Endothelial cell of umbilical vein (primary cell): ENCODE results near the gene TARP.

Experiments
- BruUV-seq: library from RNA; stranded (reverse); fragments of 400-500 nt; replicated peaks from 2 replicates; lab custom pipeline; 2021; lab: Mats Ljungman, UMichigan
- CTCF ChIA-PET: fragments of 300-600, 350-600 bp; sonication (Branson Sonifier 250); formaldehyde crosslinking; loops from one replicate; lab custom pipeline; 2021; ENCODE audit warnings: antibody characterized with exemption, inconsistent platforms; lab: Charles Lee
- POLR2A ChIA-PET: fragments of 300-600, 350-600 bp; sonication (Branson Sonifier 250); formaldehyde crosslinking; loops from one replicate; lab custom pipeline; 2021; ENCODE audit warnings: antibody characterized with exemption, inconsistent platforms; lab: Charles Lee
- DNase-seq: peaks from one replicate; pipeline ENCODE4 v3.0.0-alpha.2; 2011; ENCODE audit warnings: low read depth, low spot score
- FAIRE-seq: peaks from 2 replicates; lab custom pipeline; 2011; peaks lifted over from hg19 to GRCh38; lab: Jason Lieb, UNC
- H2AFZ ChIP-seq: 2 replicates; pipeline ENCODE4 v1.6.0; 2012; ENCODE audit warnings: low read depth, low read length, control low read depth, inconsistent platforms
- H3K27ac ChIP-seq: 2 replicates; pipeline ENCODE4 v1.5.1; 2011; ENCODE audit warnings: low read depth, mild to moderate bottlenecking, control low read depth, low read length, moderate library complexity; ENCODE audit not compliant: insufficient read depth
- H3K27me3 ChIP-seq, 2 experiments: 2 replicates each; pipeline versions ENCODE4 v1.6.0 to v1.6.1; 2011; ENCODE audit warnings: low read length in 2 of 2, mixed read lengths in 1 of 2; ENCODE audit not compliant: control insufficient read depth in 2 of 2, insufficient read depth in 2 of 2
- H3K36me3 ChIP-seq, 2 experiments: 2 replicates in 1 of 2; 3 replicates in 1 of 2; pipeline ENCODE4 v1.5.1; 2011; ENCODE audit warnings: low read length in 2 of 2, mild to moderate bottlenecking in 1 of 2, moderate library complexity in 1 of 2; ENCODE audit not compliant: control insufficient read depth in 2 of 2, insufficient read depth in 2 of 2; ENCODE audit errors: extremely low read depth in 1 of 2
- H3K4me1 ChIP-seq: 3 replicates; pipeline ENCODE4 v1.5.1; 2011; ENCODE audit warnings: mild to moderate bottlenecking, low read length; ENCODE audit not compliant: control insufficient read depth, insufficient read depth; ENCODE audit errors: extremely low read depth
- H3K4me2 ChIP-seq: 2 replicates; pipeline ENCODE4 v1.6.1; 2011; ENCODE audit warnings: low read length, control low read depth, mixed read lengths; ENCODE audit not compliant: insufficient read depth
- H3K4me3 ChIP-seq, 3 experiments: fragments of 200-600 bp in 1 of 3; sonication (generic), shearing (Covaris generic) in 1 of 3; replicated peaks in 1 of 3; 2 replicates each; pipeline ENCODE4 v1.5.1; 2011 to 2016; ENCODE audit warnings: control low read depth in 3 of 3, low read length in 3 of 3, mild to moderate bottlenecking in 2 of 3, inconsistent platforms in 1 of 3, low read depth in 1 of 3, moderate library complexity in 1 of 3; ENCODE audit not compliant: insufficient read depth in 1 of 3
- H3K79me2 ChIP-seq: 2 replicates; pipeline ENCODE4 v1.6.0; 2012; ENCODE audit warnings: low read length, inconsistent platforms; ENCODE audit not compliant: control insufficient read depth, insufficient read depth
- H3K9ac ChIP-seq: replicated peaks from 2 replicates; pipeline ENCODE3; 2011; ENCODE audit warnings: low read length, control low read depth; ENCODE audit not compliant: insufficient read depth; ENCODE audit errors: extremely low read depth
- H3K9me1 ChIP-seq: replicated peaks from 3 replicates; pipeline ENCODE4 v1.6.0; 2011; ENCODE audit warnings: mild to moderate bottlenecking, low read length; ENCODE audit not compliant: control insufficient read depth, insufficient read depth; ENCODE audit errors: extremely low read depth
- H3K9me3 ChIP-seq: replicated peaks from 2 replicates; pipeline ENCODE4 v1.5.1; 2012; ENCODE audit warnings: low read length, inconsistent platforms; ENCODE audit not compliant: control insufficient read depth, insufficient read depth
- H4K20me1 ChIP-seq: replicated peaks from 2 replicates; pipeline ENCODE3; 2011; ENCODE audit warnings: mild to moderate bottlenecking, low read length; ENCODE audit not compliant: control insufficient read depth, insufficient read depth; ENCODE audit errors: extremely low read depth
- CTCF ChIP-seq, 2 donors: IDR thresholded peaks; 1 replicate in 1 of 2; 2 replicates in 1 of 2; pipeline ENCODE4 v1.5.1; 2011; ENCODE audit warnings: low read length in 2 of 2, mild to moderate bottlenecking in 2 of 2, moderate library complexity in 2 of 2, control low read depth in 1 of 2, inconsistent platforms in 1 of 2, low read depth in 1 of 2; ENCODE audit not compliant: insufficient read depth in 1 of 2; ENCODE audit errors: extremely low read depth in 1 of 2
- EZH2 ChIP-seq: IDR thresholded peaks from 2 replicates; pipeline ENCODE4 v1.6.1; 2012; ENCODE audit warnings: borderline replicate concordance, low read depth, mild to moderate bottlenecking, moderate library complexity, low read length, inconsistent platforms; ENCODE audit not compliant: severe bottlenecking
- FOS ChIP-seq: IDR thresholded peaks from 2 replicates; pipeline ENCODE4 v1.6.1; 2011; ENCODE audit warnings: mild to moderate bottlenecking, low read length, moderate library complexity, borderline replicate concordance; ENCODE audit not compliant: insufficient read depth
- GATA2 ChIP-seq: IDR thresholded peaks from 2 replicates; pipeline ENCODE4 v1.7.0; 2011; ENCODE audit warnings: low read depth, mild to moderate bottlenecking, moderate library complexity, mixed read lengths, low read length; ENCODE audit not compliant: insufficient read length, insufficient read depth
- JUN ChIP-seq: IDR thresholded peaks from 2 replicates; pipeline ENCODE4 v1.6.1; 2011; ENCODE audit warnings: borderline replicate concordance, low read depth; ENCODE audit not compliant: insufficient read length, insufficient read depth
- MAX ChIP-seq: IDR thresholded peaks from 2 replicates; pipeline ENCODE4 v1.6.1; 2011; ENCODE audit not compliant: insufficient read depth, insufficient read length
- MYC ChIP-seq: IDR thresholded peaks from one replicate; pipeline ENCODE4 v1.6.1; 2011; ENCODE audit warnings: mild to moderate bottlenecking, low read depth, low read length
- POLR2A ChIP-seq: IDR thresholded peaks from 2 replicates; pipeline ENCODE4 v1.6.1; 2012; ENCODE audit warnings: low read depth, mild to moderate bottlenecking, control low read depth, low read length
- POLR2AphosphoS5 ChIP-seq: IDR thresholded peaks from 2 replicates; pipeline ENCODE4 v1.6.1; 2012; ENCODE audit warnings: low read depth, mild to moderate bottlenecking, control low read depth, low read length, moderate library complexity; ENCODE audit not compliant: insufficient read depth
- dilution Hi-C: fragments of 300-500 bp; cut with MboI; formaldehyde crosslinking; loops from one replicate; pipeline ENCODE4 v1.15.0; 2019; ENCODE audit warnings: low sequenced_read_pairs; ENCODE audit not compliant: extremely low pct_ligation_motif_present
- intact Hi-C: fragments of 100-400 bp; cut with micrococcal nuclease; formaldehyde crosslinking; loops from one replicate; pipeline ENCODE4 v1.10.0; 2022

The TARP gene

GRCh38 chr7:38217672-38218071 is 55.8 kb downstream of the TARP start:
- BruUV-seq, result no TSS peak
- DNase-seq (no peak), FAIRE-seq (no peak)
- H3K27ac ChIP-seq, result no peak overlapping the region
- peaks cover under 1% of the 10 kb centered on the region for H3K79me2 ChIP-seq
- ChIA-PET POLR2A (no interaction called here), CTCF (interaction anchor here (0.6 to 1.0 kb wide), 3 partner anchors 21 to 152 kb away, joined by 3 to 4 read pairs (median 3); no protein-coding TSS in a partner anchor)
- no peak overlapping the region for H3K9ac ChIP-seq
- no peaks in the 10 kb centered on the region for H3K27me3 ChIP-seq
- intact Hi-C loops (no loop called here), dilution Hi-C loops (no loop called here)
- TF ChIP-seq CTCF (IDR thresholded peaks at IDR 0.05; ENCODE audit: extremely low read depth in 1 of 2, insufficient read depth in 1 of 2, low read depth in 1 of 2, low read length in 2 of 2), result no peak
- TF ChIP-seq MYC, result no peak
- H3K4me2 ChIP-seq, result no peak overlapping the region
- peaks cover 27% of the 10 kb centered on the region in 2 experiments for H3K36me3 ChIP-seq
- H2AFZ ChIP-seq, result no peak overlapping the region
- H3K4me3 ChIP-seq, result no peak overlapping the region
- peaks cover 8% of the 10 kb centered on the region for H3K4me1 ChIP-seq
- no peaks in the 10 kb centered on the region for H4K20me1 ChIP-seq
- H3K9me1 ChIP-seq, result no peaks in the 10 kb centered on the region
- no peaks in the 10 kb centered on the region for H3K9me3 ChIP-seq

- Histone ChIP-seq H3K4me1 (peaks cover 13% of the 10 kb centered on the region), H3K27ac (peak overlapping the region; percentile 43), H3K9ac (peak overlapping the region; percentile 5), H4K20me1 (no peaks in the 10 kb centered on the region), H3K79me2 (peaks cover 6% of the 10 kb centered on the region), H3K9me3 (no peaks in the 10 kb centered on the region), H2AFZ (no peak overlapping the region), H3K9me1 (no peaks in the 10 kb centered on the region), H3K4me2 (peak overlapping the region; percentile 38), H3K4me3 (no peak overlapping the region), H3K27me3 (no peaks in the 10 kb centered on the region), H3K36me3 (peaks cover 24 to 30% of the 10 kb centered on the region in 2 experiments)
- ChIA-PET CTCF (interaction anchor here (0.6 to 3.0 kb wide), 51 partner anchors 9 to 1005 kb away, joined by 3 to 123 read pairs (median 7); partner anchors contain the start of gene STARD3NL), POLR2A (interaction anchor here (0.8 to 1.9 kb wide), 4 partner anchors 11 to 38 kb away, joined by 3 to 10 read pairs (median 7); partner anchors contain the start of gene STARD3NL)
- no peak for TF ChIP-seq POLR2A
- no peak for TF ChIP-seq MYC
- peak; percentile 45 for TF ChIP-seq FOS
- TF ChIP-seq POLR2AphosphoS5, result peak; percentile 67
- peak; percentile 98 to 99 for TF ChIP-seq CTCF (IDR thresholded peaks at IDR 0.05; ENCODE audit: extremely low read depth in 1 of 2, insufficient read depth in 1 of 2, low read depth in 1 of 2, low read length in 2 of 2)
- TF ChIP-seq EZH2, result no peak
- TF ChIP-seq GATA2, result peak; percentile 29
- no peak for TF ChIP-seq JUN
- TF ChIP-seq MAX, result no peak
- DNase-seq (peak; percentile 88), FAIRE-seq (peak; percentile 85)
- dilution Hi-C loops, result no loop called here
- TSS peak; percentile 17 for BruUV-seq
- intact Hi-C loops, result loop anchor here (1.0 to 2.0 kb wide), 5 partner anchors 20 to 153 kb away; partner anchors contain the start of gene STARD3NL
Measured at GRCh38 chr7:38215735-38216670, 57.4 kb downstream of the TARP start.
